Skin epidermis (tissue), 12 donors: ENCODE results near the gene CCDC92B.
"Not testable (repeated sequence)": the region's sequence is repeated elsewhere in the genome, so short reads cannot be mapped to it uniquely, and the experiment has no call there.

Source experiments
- H3K27ac ChIP-seq, 21 experiments: fragments of 200-600 bp; sonication (generic) in 11 of 21; one replicate each; pipeline ENCODE4 v1.5.0; 2020; ENCODE audit warnings: mild to moderate bottlenecking in 3 of 21, inconsistent platforms in 2 of 21, moderate library complexity in 2 of 21
- H3K4me3 ChIP-seq, 7 experiments: fragments of 200-600 bp; sonication (generic) in 2 of 7; one replicate each; pipeline ENCODE4 v1.5.0; 2020; ENCODE audit warnings: inconsistent platforms in 2 of 7, mild to moderate bottlenecking in 2 of 7, moderate library complexity in 1 of 7

Gene CCDC92B

DNA sequence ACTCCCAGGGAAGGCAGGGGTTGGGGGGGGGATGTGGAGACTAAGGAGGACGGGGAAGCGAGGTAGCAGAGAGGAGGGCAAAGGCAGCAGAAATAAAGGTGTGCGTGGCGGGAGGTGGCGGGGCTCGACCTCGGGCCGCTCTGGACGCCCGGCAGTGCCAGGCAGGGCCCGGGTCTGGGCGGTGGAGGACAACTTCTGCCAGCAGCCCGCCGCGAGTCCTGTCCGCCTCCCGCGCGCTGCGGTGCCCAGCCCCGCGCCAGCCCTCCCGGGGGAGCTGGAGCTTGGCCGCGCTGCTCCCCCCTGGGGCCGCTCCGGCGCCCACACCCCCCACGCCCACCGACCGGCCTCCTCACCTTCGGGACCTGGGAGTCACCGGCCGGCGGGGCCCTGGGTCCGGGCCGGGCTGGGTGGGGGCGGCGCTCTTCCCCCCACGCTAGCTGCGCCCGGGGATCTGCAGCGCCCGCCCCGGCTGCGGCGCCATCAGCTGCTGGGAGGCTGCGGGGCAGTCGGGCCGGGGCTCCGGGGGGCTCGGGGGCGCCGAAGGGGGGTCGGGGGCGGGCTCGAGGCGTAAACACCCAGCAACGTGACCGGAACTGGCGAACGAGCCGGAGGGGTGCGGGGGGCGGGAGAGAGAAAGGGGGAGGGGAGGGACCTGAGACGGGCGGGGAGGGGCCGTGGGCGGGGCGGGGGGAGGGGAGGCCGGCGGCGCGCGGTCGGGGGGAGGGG, at the start of gene CCDC92B:
CCDC92B (minus strand) TSS at position 595 of the 726 bp plus-strand sequence. CDS start 14,507 bp downstream, outside the sequence.
- no peak within 1 kb of the TSS for H3K27ac ChIP-seq
- H3K4me3 ChIP-seq = peak within 1 kb of the TSS in 2 of 7 experiments; percentile 5 to 9

DNA sequence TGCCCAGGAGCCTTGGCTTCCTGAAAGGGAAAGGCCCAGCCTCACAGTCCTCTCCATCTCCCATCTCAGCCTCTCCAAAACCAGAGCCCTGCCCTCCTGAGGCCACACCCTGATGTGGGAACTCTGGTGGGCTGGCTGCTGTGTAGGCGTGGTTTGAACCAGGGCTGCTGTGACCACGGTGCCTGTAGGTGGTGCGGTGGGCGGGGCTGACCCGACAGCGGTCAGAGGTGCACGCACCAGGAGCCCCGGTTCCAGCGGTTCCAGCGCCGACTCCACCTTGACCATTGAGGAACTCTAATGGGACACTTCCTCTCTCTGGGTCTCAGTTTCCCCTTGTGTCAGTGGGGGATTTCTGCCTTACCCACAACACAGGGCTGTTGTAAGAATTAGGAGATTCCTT, 49.2 kb upstream of the CCDC92B start:
- no peak overlapping the region for H3K4me3 ChIP-seq
- no peak overlapping the region for H3K27ac ChIP-seq

DNA sequence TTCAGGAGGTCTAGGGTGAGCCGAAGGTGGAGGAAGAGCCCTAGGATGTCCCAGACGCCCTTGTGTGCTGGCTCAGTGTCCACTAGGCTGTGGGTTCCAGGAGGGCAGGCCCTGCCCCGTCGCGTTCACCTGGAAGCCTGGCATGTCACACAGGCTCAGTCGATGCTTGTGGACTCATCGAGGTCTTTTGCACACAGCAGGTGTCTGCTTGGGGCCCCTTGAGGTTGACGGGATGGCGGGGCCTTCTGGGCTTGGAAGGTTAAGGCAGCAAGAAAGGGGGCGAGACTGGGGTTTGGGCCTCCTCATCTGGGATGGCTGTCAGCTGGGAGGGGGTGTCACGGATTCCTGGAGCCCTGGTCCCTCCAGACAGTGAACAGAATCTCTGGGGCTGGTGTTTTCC, 48.7 kb upstream of the CCDC92B start:
- Histone ChIP-seq H3K4me3 (no peak overlapping the region), H3K27ac (no peak overlapping the region)

DNA sequence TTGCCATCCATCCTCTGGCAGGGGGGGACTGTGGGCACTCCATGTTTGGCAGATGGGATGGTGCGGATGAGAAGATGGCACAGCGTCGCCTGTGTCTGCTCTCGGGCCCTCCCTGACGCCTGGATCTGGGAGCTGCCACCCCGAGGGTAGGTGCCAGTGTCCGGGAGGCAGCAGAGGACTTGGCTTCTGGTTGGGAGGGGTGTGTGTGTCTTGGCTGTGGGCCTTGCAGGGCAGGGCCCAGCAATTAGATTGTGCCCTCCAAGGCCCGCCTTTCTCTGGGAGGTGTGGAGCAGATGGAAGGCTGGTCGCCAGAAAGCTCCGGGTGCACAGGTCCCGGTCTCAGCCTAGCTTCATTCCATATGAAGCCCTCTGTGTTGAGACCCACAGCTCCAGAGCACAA, 48.2 kb upstream of the CCDC92B start:
- Histone ChIP-seq H3K4me3 (peak overlapping the region in 1 of 7 experiments; percentile 40), H3K27ac (peak overlapping the region in 1 of 21 experiments; percentile 7)

DNA sequence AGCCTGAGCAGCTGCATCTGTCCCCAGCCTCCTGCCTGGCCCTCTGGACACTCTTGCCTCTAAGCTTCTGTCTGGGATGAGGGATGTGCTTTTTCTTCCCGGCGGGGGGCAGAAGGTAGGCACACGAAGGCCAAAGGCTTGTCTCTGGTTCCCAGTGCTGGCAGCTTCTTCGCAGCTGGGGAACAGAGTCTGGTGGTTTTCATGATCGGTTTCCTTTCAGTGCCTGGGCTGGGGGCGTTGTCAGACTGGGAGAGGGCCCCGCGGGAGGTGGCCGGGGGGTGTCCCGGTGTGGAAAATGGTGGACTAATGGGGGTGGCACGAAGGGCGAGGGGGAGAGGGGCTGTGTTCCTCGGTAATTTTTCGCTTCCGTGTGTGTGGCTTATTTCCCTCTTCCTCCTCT, 47.8 kb upstream of the CCDC92B start:
- Histone ChIP-seq H3K27ac (peak overlapping the region in 3 of 21 experiments; percentile 7 to 65 (median 55)), H3K4me3 (peak overlapping the region in 5 of 7 experiments; percentile 11 to 40 (median 33))

DNA sequence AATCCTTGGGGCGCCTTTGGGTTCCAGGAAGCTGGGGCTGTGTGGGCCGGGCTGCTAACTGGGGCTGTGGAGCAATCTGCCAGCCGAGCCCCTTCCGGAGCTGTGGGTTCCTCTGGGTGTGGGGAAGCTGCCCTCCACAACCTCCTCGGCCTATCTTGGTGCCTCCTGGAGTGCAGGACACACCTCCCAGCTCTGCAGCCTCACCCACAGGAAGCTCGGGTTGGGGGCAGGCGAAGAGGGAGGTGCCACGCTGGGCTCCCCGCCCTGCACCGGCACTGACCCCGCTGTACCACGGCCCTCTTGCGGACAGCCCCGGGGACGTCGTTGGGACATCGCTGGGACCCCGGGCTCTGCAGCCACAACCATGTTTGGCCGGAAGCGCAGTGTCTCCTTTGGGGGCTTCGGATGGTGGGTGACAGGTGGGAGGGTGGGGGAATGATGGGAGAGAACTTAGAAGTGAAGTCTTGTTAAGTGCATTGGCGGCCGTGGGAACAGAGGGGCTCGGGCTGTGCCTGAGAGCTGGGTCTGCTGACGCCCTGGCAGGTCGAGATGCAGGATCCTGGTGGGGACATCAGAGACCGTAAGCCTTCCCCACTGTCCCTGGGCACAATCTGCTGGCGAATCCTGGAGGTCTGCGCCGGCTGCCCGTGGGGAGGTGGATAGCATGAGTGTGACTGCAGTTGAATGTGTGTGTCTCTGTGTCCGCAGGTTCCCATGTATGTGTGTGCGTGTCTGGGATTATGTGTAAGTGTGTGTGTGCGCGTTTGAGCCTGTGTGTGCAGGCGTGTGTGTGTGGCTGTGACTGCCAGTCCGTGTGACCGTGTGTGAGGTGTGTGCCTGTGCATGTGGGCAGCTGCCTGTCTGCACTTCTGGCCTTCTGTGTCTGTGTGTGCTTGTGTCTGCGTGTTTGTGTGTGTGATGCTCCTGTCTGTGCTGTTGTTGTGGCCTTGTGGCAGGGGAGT, 47.0 kb upstream of the CCDC92B start, which contains the start of gene RAP1GAP2:
RAP1GAP2 (plus strand) TSS at position 275 of the 962 bp plus-strand sequence; CDS start at position 365, 90 bp downstream.
- Histone ChIP-seq H3K4me3 (peak within 1 kb of the TSS; percentile 11 to 40 (median 29)), H3K27ac (peak within 1 kb of the TSS in 6 of 21 experiments; percentile 11 to 65 (median 38))

DNA sequence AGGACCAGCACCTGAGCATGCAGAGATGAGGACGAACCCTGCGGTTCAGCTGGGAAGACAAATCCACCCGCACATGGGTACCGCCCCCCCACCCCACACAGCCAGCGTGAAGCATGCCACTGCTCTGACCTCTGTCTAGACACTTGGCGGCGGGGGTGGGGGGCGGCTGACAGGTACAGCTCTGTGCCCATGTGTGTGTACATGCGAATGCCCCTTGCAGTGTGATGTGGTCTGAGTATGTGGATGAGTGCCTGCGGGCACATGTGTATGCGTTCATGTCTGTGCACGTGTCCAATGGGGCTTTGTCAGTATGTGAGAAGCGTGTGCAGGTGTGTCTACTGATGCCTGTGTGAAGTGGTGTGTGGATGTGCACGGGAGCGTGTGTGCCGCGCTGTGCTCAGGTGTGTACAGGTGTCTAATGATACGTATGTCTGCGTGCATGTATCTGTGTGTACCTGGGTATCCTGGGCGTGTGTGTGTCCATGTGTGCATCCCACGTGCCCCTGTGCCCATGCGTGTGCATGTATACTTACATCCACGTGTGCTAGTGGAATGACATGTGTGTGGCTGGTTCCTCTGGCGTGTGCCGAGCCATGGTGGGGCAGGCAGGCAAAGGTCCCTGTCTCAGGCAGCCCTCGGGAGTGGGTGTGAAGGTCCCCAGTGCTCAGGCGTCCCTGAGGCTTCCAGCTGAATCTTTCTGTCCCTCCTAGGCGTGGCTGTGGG, 46.1 kb upstream of the CCDC92B start:
- Histone ChIP-seq H3K4me3 (peak overlapping the region; percentile 11 to 40 (median 29)), H3K27ac (peak overlapping the region in 6 of 21 experiments; percentile 11 to 65 (median 37))

DNA sequence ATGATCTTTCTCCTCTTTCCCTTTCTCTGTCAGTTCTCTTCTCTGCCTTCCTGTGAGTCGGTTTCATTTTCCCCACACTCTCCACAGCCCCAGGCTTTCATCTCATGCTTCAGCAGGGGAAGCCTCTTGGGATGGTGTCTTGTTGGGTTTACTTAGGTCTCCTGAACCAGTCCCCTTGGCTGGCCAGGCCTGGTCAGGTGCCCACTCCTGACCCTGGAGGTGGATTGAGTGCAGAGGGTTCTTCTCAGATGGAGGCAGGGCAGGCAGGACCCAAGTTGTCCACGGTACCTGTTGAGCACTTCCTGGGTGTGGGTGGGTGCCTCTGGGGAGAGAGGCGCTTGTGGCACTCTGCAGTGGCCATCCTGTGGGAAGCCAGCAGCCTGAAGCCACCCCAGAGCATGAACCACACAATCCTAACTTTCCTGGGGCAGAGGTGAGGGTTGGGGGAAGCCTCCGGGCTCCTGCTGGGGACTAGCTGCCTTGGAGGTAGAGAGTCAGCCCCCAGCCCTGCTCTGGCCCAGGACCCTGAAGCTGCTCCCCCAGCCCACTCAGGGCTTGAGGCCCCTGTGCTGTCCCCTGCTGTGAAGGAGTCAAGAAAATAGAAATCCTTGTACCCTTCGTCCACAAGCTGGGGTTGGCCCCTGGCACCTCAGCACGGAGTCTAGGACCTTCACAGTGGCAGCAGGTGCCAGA, 44.8 kb upstream of the CCDC92B start:
- H3K4me3 ChIP-seq = no peak overlapping the region
- H3K27ac ChIP-seq = peak overlapping the region in 2 of 21 experiments; percentile 55

DNA sequence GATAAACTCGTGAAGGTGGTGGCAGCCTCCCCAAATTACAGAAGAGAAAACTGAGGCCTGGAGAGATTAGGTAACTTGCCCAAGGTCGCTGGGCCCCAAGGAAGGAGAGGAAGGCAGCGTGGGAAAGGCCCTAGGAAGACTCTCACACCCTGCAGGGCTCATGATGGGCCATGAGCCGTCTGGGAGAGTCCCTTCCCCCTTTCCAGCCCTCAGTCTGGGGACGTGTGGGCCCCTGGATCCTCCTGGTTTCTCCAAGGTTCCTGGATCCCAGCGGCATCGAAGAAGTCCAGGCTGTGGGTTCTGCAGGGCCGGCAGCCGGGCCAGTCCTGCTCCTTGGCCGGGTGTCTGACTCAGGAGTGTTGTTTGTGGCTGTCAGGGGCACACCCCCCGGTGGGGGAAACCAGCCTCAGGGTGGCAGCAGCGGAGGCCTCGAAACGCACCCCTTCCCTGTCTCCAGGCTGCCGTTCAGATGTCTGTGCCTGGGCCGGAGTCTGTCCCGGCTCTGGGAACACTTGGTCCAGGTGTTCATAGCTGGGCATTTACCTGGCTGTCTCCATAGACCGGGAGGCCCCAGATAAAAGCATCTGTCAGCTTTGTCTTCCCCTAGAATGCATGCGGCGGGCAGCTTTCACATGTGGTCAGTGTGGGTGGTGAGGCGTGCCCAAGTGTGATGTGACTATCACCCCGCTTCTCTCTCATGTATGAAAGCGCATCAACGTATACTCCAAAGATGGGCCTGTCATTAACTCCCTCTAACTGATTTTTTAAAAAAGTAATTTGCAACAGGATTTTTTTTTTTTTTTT, 43.1 kb upstream of the CCDC92B start:
- H3K27ac ChIP-seq = no peak overlapping the region
- H3K4me3 ChIP-seq = no peak overlapping the region

DNA sequence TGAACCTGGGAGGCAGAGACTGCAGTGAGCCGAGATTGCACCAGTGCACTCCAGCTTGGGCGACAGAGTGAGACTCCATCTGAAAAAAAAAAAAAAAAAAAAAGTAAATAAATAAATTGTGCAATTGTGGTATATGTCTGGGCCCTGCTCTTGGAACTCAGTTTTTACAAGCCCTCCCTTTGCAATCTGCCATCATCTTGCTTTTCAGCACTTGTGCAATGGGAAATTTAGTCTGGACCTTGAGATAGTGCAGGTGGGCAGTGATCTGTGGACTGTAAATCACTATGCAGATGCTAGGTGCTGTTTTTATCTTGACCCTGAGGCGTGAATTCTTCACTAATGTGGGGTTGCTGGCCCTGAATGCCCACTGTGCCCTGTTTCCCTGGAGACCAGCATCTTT, 40.2 kb upstream of the CCDC92B start:
- Histone ChIP-seq H3K27ac (no peak overlapping the region), H3K4me3 (no peak overlapping the region)

DNA sequence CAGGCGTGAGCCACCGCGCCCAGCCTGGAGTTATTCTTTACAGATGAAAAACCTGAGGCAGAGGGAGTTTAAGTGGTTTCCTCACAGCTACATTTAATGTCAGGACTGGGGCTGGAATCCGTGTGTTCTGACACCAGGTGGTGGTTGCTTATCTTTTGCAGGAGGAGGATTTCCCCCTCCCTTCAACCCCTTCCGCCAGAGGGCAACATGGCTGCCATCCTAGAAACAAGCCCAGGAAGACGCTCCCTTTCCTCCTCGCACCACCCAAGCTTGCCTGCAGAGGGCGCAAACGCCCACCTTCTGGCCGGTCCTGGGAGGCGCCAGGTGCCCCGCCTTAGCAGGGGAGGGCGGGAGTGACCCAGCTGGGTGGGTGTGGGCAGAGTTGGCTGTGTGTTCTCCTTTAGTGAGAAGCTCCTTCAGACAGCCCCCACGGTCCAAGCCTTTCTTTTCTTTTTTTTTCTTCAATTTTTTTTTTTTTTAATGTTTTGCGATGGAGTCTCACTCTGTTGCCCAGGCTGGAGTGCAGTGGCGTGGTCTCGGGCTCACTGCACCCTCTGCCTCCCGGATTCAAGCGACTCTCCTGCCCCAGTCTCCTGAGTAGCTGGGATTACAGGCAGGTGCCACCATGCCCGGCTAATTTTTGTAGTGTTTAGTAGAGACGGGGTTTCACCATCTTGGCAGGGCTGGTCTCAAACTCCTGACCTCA, 36.9 kb upstream of the CCDC92B start:
- H3K4me3 ChIP-seq = no peak overlapping the region
- no peak overlapping the region for H3K27ac ChIP-seq

DNA sequence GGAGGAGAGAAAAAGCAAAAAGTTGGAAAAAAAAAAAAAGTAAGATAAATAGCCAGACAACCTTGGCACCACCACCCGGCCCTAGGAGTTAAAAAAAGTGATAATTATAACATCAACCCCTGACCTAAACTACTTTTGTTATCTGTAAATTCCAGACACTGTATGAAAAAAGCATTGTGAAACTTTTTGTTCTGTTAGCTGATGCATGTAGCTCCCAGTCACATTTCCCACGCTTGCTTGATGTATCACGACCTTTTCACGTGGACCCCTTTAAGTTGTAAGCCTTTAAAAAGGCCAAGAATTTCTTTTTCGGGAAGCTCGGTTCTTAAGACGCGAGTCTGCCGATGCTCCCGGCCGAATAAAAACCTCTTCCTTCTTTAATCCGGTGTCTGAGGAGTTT, 35.9 kb upstream of the CCDC92B start:
- H3K4me3 ChIP-seq, H3K27ac ChIP-seq: not testable (repeated sequence)

DNA sequence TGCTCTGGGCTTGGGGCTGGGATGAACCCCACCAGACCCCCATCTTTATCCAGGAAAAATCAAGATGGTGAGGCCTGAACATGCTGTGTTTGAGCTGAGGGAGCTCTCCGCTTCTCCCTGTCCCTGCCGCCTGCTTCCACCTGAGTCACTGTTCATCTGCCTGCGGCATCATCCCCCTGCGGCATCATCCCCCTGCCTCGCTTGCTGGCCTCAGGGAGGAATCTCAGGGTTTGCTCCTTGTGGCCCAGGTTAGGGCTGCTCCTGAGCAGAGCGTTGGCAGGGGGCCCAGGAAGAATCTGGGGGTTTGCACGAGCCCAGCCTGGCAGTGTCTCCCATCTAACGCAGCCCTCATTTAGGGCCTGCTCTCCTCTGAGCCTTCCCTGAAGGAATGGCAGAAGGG, 35.4 kb upstream of the CCDC92B start:
- Histone ChIP-seq H3K27ac (no peak overlapping the region), H3K4me3 (no peak overlapping the region)

DNA sequence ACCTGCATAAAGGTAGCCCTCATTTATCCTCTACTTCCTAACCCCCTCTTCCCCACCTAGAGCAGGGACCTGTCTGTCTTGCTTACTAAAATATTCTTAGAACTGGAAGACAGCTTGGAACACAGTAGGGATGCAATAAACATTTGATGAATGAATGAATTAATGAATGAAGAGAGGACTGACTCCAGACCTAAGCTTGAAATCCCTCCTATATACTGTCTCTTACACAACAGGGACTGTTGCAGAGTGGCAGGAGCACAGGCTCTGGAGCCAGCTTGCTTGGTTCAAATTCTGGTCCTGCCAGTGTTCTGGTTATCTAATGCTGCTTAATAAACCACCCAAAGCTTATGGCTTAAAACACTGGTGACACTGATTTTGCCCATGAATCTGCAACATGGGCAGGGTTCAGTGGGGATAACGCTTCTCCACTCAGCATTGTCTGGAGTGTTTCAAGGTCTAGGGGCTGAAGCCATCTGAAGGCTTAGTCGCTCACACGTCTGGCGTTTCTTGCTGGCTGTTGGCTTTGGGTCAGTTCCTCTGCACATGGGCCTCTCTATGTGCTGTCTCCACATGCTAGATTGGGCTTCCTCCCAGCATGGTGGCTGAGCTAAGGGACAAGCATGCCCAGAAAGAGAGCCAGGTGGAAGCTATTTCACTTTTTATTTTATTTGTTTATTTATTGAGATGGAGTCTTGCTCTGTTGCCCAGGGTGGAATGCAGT, 34.0 kb upstream of the CCDC92B start:
- Histone ChIP-seq H3K4me3 (no peak overlapping the region), H3K27ac (no peak overlapping the region)

DNA sequence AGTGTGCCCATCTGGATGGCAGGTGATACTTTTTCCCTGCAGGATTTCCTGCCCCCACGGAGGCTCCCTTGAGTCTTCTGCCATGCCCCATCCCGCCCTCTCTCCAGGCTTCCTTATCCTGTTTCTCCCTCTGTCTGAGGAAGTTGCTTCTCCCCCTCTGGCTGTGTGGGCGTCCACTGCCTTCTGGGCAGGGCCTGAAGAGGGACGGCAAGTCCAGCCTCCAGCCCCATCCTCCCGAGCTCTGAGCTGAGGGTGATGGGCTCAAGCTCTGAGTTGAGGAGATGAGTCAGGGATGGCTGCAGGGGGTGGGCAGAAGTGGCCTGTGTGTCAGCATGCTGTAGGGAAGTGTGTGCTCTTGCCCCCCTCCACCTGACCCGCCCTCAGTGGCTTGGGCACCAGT, 32.6 kb upstream of the CCDC92B start:
- H3K27ac ChIP-seq = no peak overlapping the region
- no peak overlapping the region for H3K4me3 ChIP-seq

DNA sequence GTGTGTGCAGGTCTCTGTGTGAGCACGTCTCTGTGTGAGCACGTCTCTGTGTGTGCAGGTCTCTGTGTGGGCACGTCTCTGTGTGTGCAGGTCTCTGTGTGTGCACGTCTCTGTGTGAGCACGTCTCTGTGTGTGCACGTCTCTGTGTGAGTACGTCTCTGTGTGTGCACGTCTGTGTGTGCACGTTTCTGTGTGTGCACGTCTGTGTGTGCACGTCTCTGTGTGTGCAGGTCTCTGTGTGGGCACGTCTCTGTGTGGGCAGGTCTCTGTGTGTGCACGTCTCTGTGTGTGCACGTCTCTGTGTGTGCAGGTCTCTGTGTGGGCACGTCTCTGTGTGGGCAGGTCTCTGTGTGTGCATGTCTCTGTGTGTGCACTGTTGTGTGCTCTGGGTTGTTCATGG, 32.1 kb upstream of the CCDC92B start:
- not testable (repeated sequence) for H3K27ac ChIP-seq, H3K4me3 ChIP-seq

DNA sequence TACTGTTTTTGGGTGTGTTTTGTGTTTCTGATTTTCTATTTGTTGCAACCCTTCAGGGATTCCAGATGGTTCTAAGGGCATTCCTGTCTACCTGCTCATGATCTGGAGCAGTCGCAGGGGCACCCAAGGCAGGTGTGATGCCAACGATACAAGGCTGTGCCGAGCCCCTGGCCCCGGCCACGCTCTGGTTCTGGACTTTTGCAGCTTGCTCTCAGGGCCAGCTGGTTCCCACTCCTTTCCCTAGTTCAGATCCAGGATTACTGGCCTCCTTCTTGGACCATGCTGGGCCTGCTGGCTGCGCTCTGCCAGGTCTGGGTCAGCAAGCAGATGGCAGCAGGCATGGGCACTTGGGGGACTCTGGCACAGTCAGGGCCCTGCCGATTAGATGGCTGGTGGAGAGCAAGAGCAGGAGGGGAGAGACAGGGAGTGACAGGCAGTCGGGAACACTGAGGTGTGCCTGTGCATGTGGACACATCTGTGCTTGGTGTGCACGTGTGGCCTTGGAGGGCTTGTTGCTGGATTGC, 31.5 kb upstream of the CCDC92B start:
- H3K27ac ChIP-seq = no peak overlapping the region
- H3K4me3 ChIP-seq = no peak overlapping the region
